Measurements from ENCODE around the gene TSPAN11. TPM values are rescaled to one million over a fixed set of nuclear protein-coding genes. Genes with fewer than 3 reads are reported as not detected.

TSPAN11 gene
- total and polyA plus RNA-seq, 2 donors (not counting 3 experiments of a cell fraction or from before 2014, with no cell fraction given), result 2.1 to 3.9 TPM

GRCh38 chr12:31002361-31002725 is 75.8 kb downstream of the TSPAN11 start:
- FAIRE-seq, result no peak
- Histone ChIP-seq H2AFZ (ENCODE audit: low read depth, low read length) (no peak overlapping the region), H3K4me1 (ENCODE audit: control insufficient read depth, extremely low read depth, insufficient read depth, low read length) (peaks cover 12% of the 10 kb centered on the region), H3K27me3 (ENCODE audit: control insufficient read depth in 2 of 2, insufficient read depth in 2 of 2, low read length in 2 of 2) (no peaks in the 10 kb centered on the region), H3K9ac (replicated peaks; ENCODE audit: extremely low read depth, insufficient read depth, low read length) (no peak overlapping the region), H3K4me2 (ENCODE audit: insufficient read depth, low read length) (no peak overlapping the region), H4K20me1 (replicated peaks; ENCODE audit: control insufficient read depth, extremely low read depth, insufficient read depth, low read length) (no peaks in the 10 kb centered on the region), H3K27ac (ENCODE audit: insufficient read depth, low read depth, low read length) (no peak overlapping the region), H3K79me2 (ENCODE audit: control insufficient read depth, insufficient read depth, low read length) (no peaks in the 10 kb centered on the region), H3K4me3 (replicated peaks in 1 of 3; ENCODE audit: insufficient read depth in 1 of 3, low read depth in 1 of 3, low read length in 3 of 3) (no peak overlapping the region), H3K36me3 (ENCODE audit: control insufficient read depth in 2 of 2, extremely low read depth in 1 of 2, insufficient read depth in 2 of 2, low read length in 2 of 2) (no peaks in the 10 kb centered on the region), H3K9me1 (replicated peaks; ENCODE audit: control insufficient read depth, extremely low read depth, insufficient read depth, low read length) (no peaks in the 10 kb centered on the region), H3K9me3 (replicated peaks; ENCODE audit: control insufficient read depth, insufficient read depth, low read length) (no peaks in the 10 kb centered on the region)
- DNase-seq (ENCODE audit: low read depth, low spot score), result no peak
- ChIA-PET CTCF (interaction anchor here (2.5 kb wide), 1 partner anchor 9 kb away, joined by 9 read pairs; no protein-coding TSS in a partner anchor), POLR2A (no interaction called here)
- BruUV-seq (replicated peaks), result no TSS peak
- intact Hi-C loops (cut with micrococcal nuclease), result no loop called here
- TF ChIP-seq, protein P1, sequence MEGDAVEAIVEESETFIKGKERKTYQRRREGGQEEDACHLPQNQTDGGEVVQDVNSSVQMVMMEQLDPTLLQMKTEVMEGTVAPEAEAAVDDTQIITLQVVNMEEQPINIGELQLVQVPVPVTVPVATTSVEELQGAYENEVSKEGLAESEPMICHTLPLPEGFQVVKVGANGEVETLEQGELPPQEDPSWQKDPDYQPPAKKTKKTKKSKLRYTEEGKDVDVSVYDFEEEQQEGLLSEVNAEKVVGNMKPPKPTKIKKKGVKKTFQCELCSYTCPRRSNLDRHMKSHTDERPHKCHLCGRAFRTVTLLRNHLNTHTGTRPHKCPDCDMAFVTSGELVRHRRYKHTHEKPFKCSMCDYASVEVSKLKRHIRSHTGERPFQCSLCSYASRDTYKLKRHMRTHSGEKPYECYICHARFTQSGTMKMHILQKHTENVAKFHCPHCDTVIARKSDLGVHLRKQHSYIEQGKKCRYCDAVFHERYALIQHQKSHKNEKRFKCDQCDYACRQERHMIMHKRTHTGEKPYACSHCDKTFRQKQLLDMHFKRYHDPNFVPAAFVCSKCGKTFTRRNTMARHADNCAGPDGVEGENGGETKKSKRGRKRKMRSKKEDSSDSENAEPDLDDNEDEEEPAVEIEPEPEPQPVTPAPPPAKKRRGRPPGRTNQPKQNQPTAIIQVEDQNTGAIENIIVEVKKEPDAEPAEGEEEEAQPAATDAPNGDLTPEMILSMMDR (IDR thresholded peaks at IDR 0.05; ENCODE audit: extremely low read depth in 1 of 2, insufficient read depth in 1 of 2, low read depth in 1 of 2, low read length in 2 of 2), result no peak
- TF ChIP-seq POLR2A (IDR thresholded peaks at IDR 0.05; ENCODE audit: low read depth, low read length), result no peak
- TF ChIP-seq MAX (IDR thresholded peaks at IDR 0.05; ENCODE audit: insufficient read depth, insufficient read length), result no peak
- no peak for TF ChIP-seq POLR2AphosphoS5 (IDR thresholded peaks at IDR 0.05; ENCODE audit: insufficient read depth, low read depth, low read length)
- TF ChIP-seq GATA2 (IDR thresholded peaks at IDR 0.05; ENCODE audit: insufficient read depth, insufficient read length, low read depth, low read length), result no peak
- no peak for TF ChIP-seq JUN (IDR thresholded peaks at IDR 0.05; ENCODE audit: borderline replicate concordance, insufficient read depth, insufficient read length, low read depth)
- no peak for TF ChIP-seq MYC (IDR thresholded peaks at IDR 0.05; ENCODE audit: low read depth, low read length)
- no peak for TF ChIP-seq FOS (IDR thresholded peaks at IDR 0.05; ENCODE audit: borderline replicate concordance, insufficient read depth, low read length)
- no peak for TF ChIP-seq EZH2 (IDR thresholded peaks at IDR 0.05; ENCODE audit: borderline replicate concordance, low read depth, low read length, severe bottlenecking)
- dilution Hi-C loops (cut with MboI; ENCODE audit: extremely low pct_ligation_motif_present, low sequenced_read_pairs), result no loop called here
